ENCODE data around the gene FFAR2.

DNA sequence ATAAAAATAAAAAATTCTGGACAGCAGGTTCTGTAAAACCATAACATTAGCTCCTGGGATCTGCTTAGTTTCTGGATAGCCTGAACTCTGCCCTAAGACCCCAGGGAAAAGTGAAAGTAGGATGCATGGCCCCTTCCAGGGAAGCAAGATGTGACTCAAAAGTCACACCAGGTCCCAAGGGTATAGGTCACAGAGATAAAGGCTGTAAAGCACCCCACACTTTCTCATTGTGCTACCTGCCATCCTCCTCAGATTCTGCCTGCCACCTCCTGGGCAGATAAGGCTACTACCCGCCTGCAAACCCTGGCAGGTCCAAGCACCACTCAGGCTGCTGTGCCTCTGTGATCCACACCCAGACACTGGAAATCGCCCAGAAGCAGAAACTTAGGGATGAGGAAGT lies 20.6 kb downstream of the FFAR2 start:
- TF ChIP-seq POLR2AphosphoS5 (IDR thresholded peaks at IDR 0.05; ENCODE audit: borderline replicate concordance, low read depth, low read length) (no peak), EZH2 (IDR thresholded peaks at IDR 0.05) (no peak), FOXP2 (optimal IDR thresholded peaks at IDR 0.05; ENCODE audit: control extremely low read depth, extremely low read length, insufficient read depth) (no peak)

All from SK-N-MC (cell line).